Neural progenitor cell (in vitro differentiated cells): Measurements from ENCODE around the gene EFHD1.
"Not testable (repeated sequence)": the region's sequence is repeated elsewhere in the genome, so short reads cannot be mapped to it uniquely, and the experiment has no call there.

Source experiments
- EZH2 ChIP-seq: fragments of 200-600 bp; sonication (generic); IDR thresholded peaks from 2 replicates; pipeline ENCODE4 v1.6.1; 2017; ENCODE audit warnings: antibody characterized with exemption, mild to moderate bottlenecking, moderate library complexity
- EZH2phosphoT487 ChIP-seq: fragments of 200-600 bp; sonication (generic); IDR thresholded peaks from 2 replicates; pipeline ENCODE4 v1.6.1; 2017; ENCODE audit warnings: antibody characterized with exemption
- TF ChIP-seq, protein P1 (sequence below): fragments of 200-600 bp; sonication (generic); IDR thresholded peaks from 2 replicates; pipeline ENCODE4 v1.5.1; 2017; ENCODE audit warnings: antibody characterized with exemption, mild to moderate bottlenecking

GRCh38 chr2:232685391-232685790 lies 52.0 kb downstream of the EFHD1 start:
- TF ChIP-seq, protein P1, sequence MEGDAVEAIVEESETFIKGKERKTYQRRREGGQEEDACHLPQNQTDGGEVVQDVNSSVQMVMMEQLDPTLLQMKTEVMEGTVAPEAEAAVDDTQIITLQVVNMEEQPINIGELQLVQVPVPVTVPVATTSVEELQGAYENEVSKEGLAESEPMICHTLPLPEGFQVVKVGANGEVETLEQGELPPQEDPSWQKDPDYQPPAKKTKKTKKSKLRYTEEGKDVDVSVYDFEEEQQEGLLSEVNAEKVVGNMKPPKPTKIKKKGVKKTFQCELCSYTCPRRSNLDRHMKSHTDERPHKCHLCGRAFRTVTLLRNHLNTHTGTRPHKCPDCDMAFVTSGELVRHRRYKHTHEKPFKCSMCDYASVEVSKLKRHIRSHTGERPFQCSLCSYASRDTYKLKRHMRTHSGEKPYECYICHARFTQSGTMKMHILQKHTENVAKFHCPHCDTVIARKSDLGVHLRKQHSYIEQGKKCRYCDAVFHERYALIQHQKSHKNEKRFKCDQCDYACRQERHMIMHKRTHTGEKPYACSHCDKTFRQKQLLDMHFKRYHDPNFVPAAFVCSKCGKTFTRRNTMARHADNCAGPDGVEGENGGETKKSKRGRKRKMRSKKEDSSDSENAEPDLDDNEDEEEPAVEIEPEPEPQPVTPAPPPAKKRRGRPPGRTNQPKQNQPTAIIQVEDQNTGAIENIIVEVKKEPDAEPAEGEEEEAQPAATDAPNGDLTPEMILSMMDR: not testable (repeated sequence)
- not testable (repeated sequence) for TF ChIP-seq EZH2phosphoT487, EZH2
